HepG2 (cell line): ENCODE measurements around the gene RTBDN. TPM values are rescaled to one million over a fixed set of nuclear protein-coding genes. Genes with fewer than 3 reads are reported as not detected.

Experiments used
- ATAC-seq: fragments of 200-7000 bp; cut with Tn5 transposase; 3 replicates; pipeline ENCODE4 v1.9.1; 2020; ENCODE audit warnings: mild to moderate bottlenecking, moderate library complexity
- BruUV-seq: library from RNA; stranded (reverse); fragments of 400-500 nt; replicated peaks from 2 replicates; lab custom pipeline; 2021; lab: Mats Ljungman, UMichigan
- CTCF ChIA-PET: fragments of 300-600 bp; formaldehyde crosslinking; extraction: SDS; loops from one replicate; lab custom pipeline; 2021; ENCODE audit warnings: low total read pairs, inconsistent platforms, low intra/inter-chr PET ratio; lab: Yijun Ruan, JAX
- POLR2A ChIA-PET: fragments of 350-600 bp; sonication (Branson Sonifier 250); formaldehyde crosslinking; loops from one replicate; lab custom pipeline; 2020; ENCODE audit warnings: antibody characterized with exemption, inconsistent platforms; lab: Yijun Ruan, JAX
- DNase-seq: peaks from one replicate; pipeline ENCODE4 v3.0.0-alpha.2; 2015; ENCODE audit warnings: low spot score
- FAIRE-seq: peaks from 3 replicates; lab custom pipeline; 2011; peaks lifted over from hg19 to GRCh38; lab: Jason Lieb, UNC
- H2AFZ ChIP-seq: one replicate; pipeline ENCODE4 v1.6.1; 2011; ENCODE audit warnings: low read length, inconsistent platforms
- H3K27ac ChIP-seq: fragments of 300-600 bp; 3 replicates; pipeline ENCODE4 v1.8.0; 2011; ENCODE audit warnings: mixed run types, mild to moderate bottlenecking, mixed read lengths, low read length, inconsistent platforms; ENCODE audit not compliant: insufficient read depth; ENCODE audit errors: extremely low read length
- H3K27me3 ChIP-seq, 2 experiments: fragments of 200-600 bp in 1 of 2; 2 replicates in 1 of 2; 3 replicates in 1 of 2; pipeline versions ENCODE4 v1.6.0 to v1.8.0; 2011; ENCODE audit warnings: low read length in 2 of 2, mild to moderate bottlenecking in 2 of 2, moderate library complexity in 2 of 2, inconsistent platforms in 1 of 2; ENCODE audit not compliant: insufficient read depth in 2 of 2, control insufficient read depth in 1 of 2
- H3K36me3 ChIP-seq, 2 experiments: fragments of 200-600 bp in 1 of 2; replicated peaks in 1 of 2; 2 replicates in 1 of 2; 3 replicates in 1 of 2; pipeline versions ENCODE4 v1.5.1 to v1.8.0; 2011; ENCODE audit warnings: low read length in 2 of 2, inconsistent platforms in 1 of 2; ENCODE audit not compliant: insufficient read depth in 2 of 2, control insufficient read depth in 1 of 2
- H3K4me1 ChIP-seq: 2 replicates; pipeline ENCODE4 v1.5.1; 2012; ENCODE audit warnings: low read length, inconsistent platforms; ENCODE audit not compliant: insufficient read depth
- H3K4me2 ChIP-seq: 2 replicates; pipeline ENCODE4 v1.6.0; 2011; ENCODE audit warnings: low read depth, low read length, inconsistent platforms
- H3K4me3 ChIP-seq, 3 experiments: fragments of 200-600 bp in 1 of 3; sonication (generic), shearing (Covaris generic) in 1 of 3; replicated peaks in 1 of 3; 2 replicates each; pipeline ENCODE4 v1.5.1; 2011 to 2016; ENCODE audit warnings: low read length in 3 of 3, inconsistent platforms in 2 of 3, low read depth in 2 of 3, mild to moderate bottlenecking in 2 of 3, control low read depth in 1 of 3, mixed read lengths in 1 of 3; ENCODE audit not compliant: insufficient read depth in 1 of 3
- H3K79me2 ChIP-seq: one replicate; pipeline ENCODE4 v1.6.1; 2011; ENCODE audit warnings: low read length, inconsistent platforms; ENCODE audit not compliant: insufficient read depth
- H3K9ac ChIP-seq: 2 replicates; pipeline ENCODE4 v1.6.0; 2011; ENCODE audit warnings: mild to moderate bottlenecking, low read depth, low read length, inconsistent platforms; ENCODE audit not compliant: insufficient read depth
- H3K9me3 ChIP-seq: 2 replicates; pipeline ENCODE4 v1.5.1; 2012; ENCODE audit warnings: mild to moderate bottlenecking, low read length
- H4K20me1 ChIP-seq: 2 replicates; pipeline ENCODE4 v1.6.0; 2011; ENCODE audit warnings: inconsistent platforms, mild to moderate bottlenecking, low read length, moderate library complexity; ENCODE audit not compliant: insufficient read depth
- DRAP1 ChIP-seq: IDR thresholded peaks from 2 replicates; pipeline ENCODE4 v1.6.1; 2016; ENCODE audit warnings: missing genetic modification reagents, missing compliant biosample characterization
- ERF ChIP-seq: IDR thresholded peaks from 2 replicates; pipeline ENCODE4 v1.6.1; 2018; ENCODE audit warnings: missing biosample characterization, missing genetic modification reagents
- MED13 ChIP-seq: sonication (generic); formaldehyde crosslinking; IDR thresholded peaks from 2 replicates; pipeline ENCODE4 v1.5.0; 2020; ENCODE audit warnings: missing genetic modification reagents
- NFATC3 ChIP-seq: sonication (generic); formaldehyde crosslinking; IDR thresholded peaks from 2 replicates; pipeline ENCODE4 v1.5.1; 2020; ENCODE audit warnings: mild to moderate bottlenecking, missing genetic modification reagents
- PHF20 ChIP-seq: sonication (generic); formaldehyde crosslinking; IDR thresholded peaks from 2 replicates; pipeline ENCODE4 v1.5.0; 2020; ENCODE audit warnings: mild to moderate bottlenecking, missing genetic modification reagents
- PRDM10 ChIP-seq: sonication (generic); formaldehyde crosslinking; IDR thresholded peaks from 2 replicates; pipeline ENCODE4 v1.4.0; 2020; ENCODE audit warnings: low read depth, missing genetic modification reagents
- TEAD3 ChIP-seq: optimal IDR thresholded peaks from 2 replicates; pipeline ENCODE3; 2016; ENCODE audit warnings: borderline replicate concordance
- ZNF30 ChIP-seq: sonication (generic); formaldehyde crosslinking; IDR thresholded peaks from 2 replicates; pipeline ENCODE4 v1.5.0; 2020; ENCODE audit warnings: mild to moderate bottlenecking, missing genetic modification reagents
- ZNF878 ChIP-seq: sonication (generic); formaldehyde crosslinking; IDR thresholded peaks from 2 replicates; pipeline ENCODE4 v1.8.1; 2023; ENCODE audit warnings: mild to moderate bottlenecking, missing genetic modification reagents, moderate library complexity
- ZSCAN9 ChIP-seq: IDR thresholded peaks from 2 replicates; pipeline ENCODE4 v1.6.1; 2016; ENCODE audit warnings: borderline replicate concordance
- WGBS: methylation state at CpG from one replicate; pipeline ENCODE4 v1.1.6; 2017; ENCODE audit warnings: low lambda C conversion rate; 5-methylcytosine and 5-hydroxymethylcytosine counted together
- in situ Hi-C: cut with HindIII; loops from 2 replicates; pipeline ENCODE4 v1.10.0; 2017; ENCODE audit warnings: low pct_unique_long_range_greater_than_20kb; ENCODE audit not compliant: extremely low pct_ligation_motif_present
- intact Hi-C: fragments of 100-400 bp; cut with micrococcal nuclease; formaldehyde crosslinking; loops from one replicate; pipeline ENCODE4 v1.10.0; 2022; ENCODE audit not compliant: unreplicated experiment
- polyA plus RNA-seq, 8 experiments: library from polyadenylated mRNA; depleted of rRNA in 3 of 8; stranded (reverse) in 7 of 8; unstranded in 1 of 8; fragments of >200 nt; fragmentation: Illumina TruSeq in 4 of 8; extraction: Trizol in 4 of 8; gene quantifications; 2 replicates each; pipeline versions ENCODE4 v1.2.1 to v1.2.3, GENCODE V29; 2011 to 2016; ENCODE audit warnings: low read depth in 4 of 8, missing spikeins in 1 of 8, mixed read lengths in 1 of 8; ENCODE audit not compliant: insufficient read depth in 1 of 8
- total RNA-seq, 5 experiments: library from RNA; depleted of rRNA; stranded (reverse); fragments of >200 nt; fragmentation: Illumina TruSeq; extraction: Trizol; gene quantifications; 2 replicates each; pipeline ENCODE4 v1.2.3, GENCODE V29; 2016; ENCODE audit warnings: low read depth in 1 of 5

Gene RTBDN
- total and polyA plus RNA-seq, 2 of the 13 experiments (the other 11 are each of a cell fraction or from before 2014, with no cell fraction given) = 0.27 to 0.48 TPM

- in situ Hi-C loops = no loop called here
- H3K27ac ChIP-seq = no peak overlapping the region
- WGBS = 96% methylated on average over 6 of the region's 6 CpGs
- FAIRE-seq (no peak), ATAC-seq (no peak), DNase-seq (no peak)
- intact Hi-C loops = no loop called here
- POLR2A ChIA-PET = interaction anchor here (0.7 to 1.8 kb wide), 3 partner anchors 9 to 53 kb away, joined by 3 to 9 read pairs (median 3); partner anchors contain the start of gene RNASEH2A
- BruUV-seq = no TSS peak
- no peak overlapping the region for H3K4me3 ChIP-seq
- CTCF ChIA-PET = interaction anchor here (1.2 to 3.7 kb wide), 6 partner anchors 19 to 37 kb away, joined by 5 to 54 read pairs (median 10); partner anchors contain the start of gene HOOK2
- H3K4me2 ChIP-seq = no peak overlapping the region
- H2AFZ ChIP-seq = no peak overlapping the region
- H3K36me3 ChIP-seq = peaks cover 2 to 12% of the 10 kb centered on the region in 2 experiments; a peak in 4 of 5 replicates
- H4K20me1 ChIP-seq = peaks cover 5% of the 10 kb centered on the region; the same call in 1 of the 2 replicates
- H3K9me3 ChIP-seq = no peaks in the 10 kb centered on the region
- H3K27me3 ChIP-seq = no peaks in the 10 kb centered on the region; a peak in 1 of 5 replicates
- 0 out of 2 replicates have a peak, but pooled peaks have one; percentile 9 for TF ChIP-seq ZNF30 (CRISPR knock-in tag)
- no peak for TF ChIP-seq PHF20 (CRISPR knock-in tag)
- H3K9ac ChIP-seq = no peak overlapping the region
- H3K79me2 ChIP-seq = peaks cover 21% of the 10 kb centered on the region
- H3K4me1 ChIP-seq = peaks cover 39% of the 10 kb centered on the region
Measured at GRCh38 chr19:12797141-12797587, 37.2 kb downstream of the RTBDN start.

GRCh38 chr19:12796146-12797071, 38.0 kb downstream of the RTBDN start:
- ChIA-PET POLR2A (interaction anchor here (0.8 to 2.4 kb wide), 6 partner anchors 14 to 73 kb away, joined by 3 to 21 read pairs (median 8); no protein-coding TSS in a partner anchor), CTCF (interaction anchor here (1.2 to 3.7 kb wide), 6 partner anchors 18 to 36 kb away, joined by 5 to 54 read pairs (median 10); partner anchors contain the start of gene HOOK2)
- Histone ChIP-seq H3K79me2 (peaks cover 21% of the 10 kb centered on the region), H3K9ac (peak overlapping the region; percentile 25), H2AFZ (no peak overlapping the region), H3K36me3 (peaks cover 2 to 12% of the 10 kb centered on the region in 2 experiments; a peak in 4 of 5 replicates), H3K4me3 (peak overlapping the region in 1 of 3 experiments; percentile 24; a peak in 2 of 6 replicates), H3K27me3 (no peaks in the 10 kb centered on the region; a peak in 1 of 5 replicates), H3K27ac (no peak overlapping the region), H4K20me1 (peaks cover 5% of the 10 kb centered on the region; the same call in 1 of the 2 replicates), H3K9me3 (no peaks in the 10 kb centered on the region), H3K4me1 (peaks cover 38% of the 10 kb centered on the region), H3K4me2 (peak overlapping the region; percentile 62)
- intact Hi-C loops = loop anchor here (1.0 kb wide), 2 partner anchors 18 to 36 kb away; no protein-coding TSS in a partner anchor
- no TSS peak for BruUV-seq
- peak; percentile 28 for ATAC-seq
- in situ Hi-C loops = no loop called here
- WGBS = 11% methylated on average over 11 of the region's 18 CpGs
- peak; percentile 68 for DNase-seq
- FAIRE-seq = peak; percentile 92
- TF ChIP-seq NFATC3 (CRISPR knock-in tag) = no peak
- 0 out of 2 replicates have a peak, but pooled peaks have one; percentile 34 for TF ChIP-seq DRAP1 (CRISPR knock-in tag)
- TF ChIP-seq ERF (CRISPR knock-in tag) = peak; percentile 70; the same call in 1 of the 2 replicates
- 0 out of 2 replicates have a peak, but pooled peaks have one; percentile 27 for TF ChIP-seq ZSCAN9 (CRISPR knock-in tag)
- TF ChIP-seq MED13 (CRISPR knock-in tag) = no peak
- peak; percentile 75; the same call in 1 of the 2 replicates for TF ChIP-seq PRDM10 (CRISPR knock-in tag)
- peak; percentile 59 for TF ChIP-seq TEAD3
- no peak for TF ChIP-seq ZNF878 (CRISPR knock-in tag)
